Activated T-helper 2 cell treated with anti-CD3 and anti-CD28 coated beads, Interferon-gamma antibody, Interleukin-2, Interleukin-4, amounts not matched to agents 10 μg/mL and 5 μg/mL and 100 μg/mL, durations not matched to agents 14 hours and 24 hours and 36 hours (primary cell): ENCODE measurements around the gene TEX11. TPM values are rescaled to one million over a fixed set of nuclear protein-coding genes. Genes with fewer than 3 reads are reported as not detected.
"Not testable (repeated sequence)": the region's sequence is repeated elsewhere in the genome, so short reads cannot be mapped to it uniquely, and the experiment has no call there.

ENCODE experiments used
- DNase-seq: peaks from one replicate; pipeline ENCODE4 v3.0.0; 2021; ENCODE audit warnings: low spot score
- H3K27ac Mint-ChIP-seq: one replicate; pipeline ENCODE4 v1.8.0; 2021; ENCODE audit warnings: mixed read lengths
- H3K27me3 Mint-ChIP-seq: one replicate; pipeline ENCODE4 v1.8.0; 2021; ENCODE audit warnings: low read depth, mixed read lengths
- H3K36me3 Mint-ChIP-seq: one replicate; pipeline ENCODE4 v1.8.0; 2021; ENCODE audit warnings: low read depth, mixed read lengths
- H3K4me1 Mint-ChIP-seq: one replicate; pipeline ENCODE4 v1.8.0; 2021; ENCODE audit warnings: low read depth, mixed read lengths
- H3K4me3 Mint-ChIP-seq: one replicate; pipeline ENCODE4 v1.8.0; 2021; ENCODE audit warnings: low read depth, mild to moderate bottlenecking, moderate library complexity, mixed read lengths
- H3K9me3 Mint-ChIP-seq: one replicate; pipeline ENCODE4 v1.8.0; 2021; ENCODE audit warnings: mixed read lengths
- intact Hi-C: fragments of 100-400 bp; cut with micrococcal nuclease; formaldehyde crosslinking; loops from one replicate; pipeline ENCODE4 v1.15.1; 2023
- total RNA-seq: library from RNA; stranded (reverse); gene quantifications from 2 replicates; pipeline ENCODE4 v1.2.3, GENCODE V29; 2022

TEX11 gene
- total RNA-seq, 1 donor from 2014 or later: not detected

DNA sequence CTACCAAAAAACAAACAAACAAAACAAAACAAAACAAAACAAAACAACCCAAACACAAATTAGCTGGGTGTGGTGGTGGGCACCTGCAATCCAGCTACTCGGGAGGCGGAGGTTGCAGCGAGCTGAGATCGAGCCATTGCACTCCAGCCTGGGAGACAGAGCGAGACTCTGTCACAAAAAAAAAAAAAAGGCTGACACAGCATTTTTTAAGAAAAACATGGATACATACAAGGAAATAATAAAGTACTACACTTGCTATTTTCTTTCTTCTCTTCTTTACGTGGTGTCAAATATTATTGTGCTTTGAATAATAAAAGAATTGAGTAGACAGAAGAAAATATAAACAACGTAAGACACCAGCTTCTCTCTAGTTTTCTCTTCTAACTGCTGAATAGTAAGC lies 73.9 kb downstream of the TEX11 start:
- H3K9me3 Mint-ChIP-seq: no peaks in the 10 kb centered on the region
- H3K27me3 Mint-ChIP-seq: peaks cover 5% of the 10 kb centered on the region
- no peak for DNase-seq
- no peaks in the 10 kb centered on the region for H3K4me1 Mint-ChIP-seq
- no peak overlapping the region for H3K4me3 Mint-ChIP-seq
- H3K36me3 Mint-ChIP-seq: no peaks in the 10 kb centered on the region
- H3K27ac Mint-ChIP-seq: no peak overlapping the region
- intact Hi-C loops: no loop called here

GRCh38 chrX:70826715-70827114 lies 81.8 kb downstream of the TEX11 start:
- H3K4me3 Mint-ChIP-seq: no peak overlapping the region
- intact Hi-C loops: no loop called here
- no peaks in the 10 kb centered on the region for H3K4me1 Mint-ChIP-seq
- H3K9me3 Mint-ChIP-seq: no peaks in the 10 kb centered on the region
- H3K27me3 Mint-ChIP-seq: peaks cover 9% of the 10 kb centered on the region
- no peak overlapping the region for H3K27ac Mint-ChIP-seq
- no peaks in the 10 kb centered on the region for H3K36me3 Mint-ChIP-seq
- no peak for DNase-seq

GRCh38 chrX:70825366-70825765 lies 83.1 kb downstream of the TEX11 start:
- Mint-ChIP-seq H3K9me3 (no peaks in the 10 kb centered on the region), H3K27me3 (peaks cover 9% of the 10 kb centered on the region), H3K4me1 (no peaks in the 10 kb centered on the region), H3K36me3 (no peaks in the 10 kb centered on the region), H3K27ac (no peak overlapping the region), H3K4me3 (no peak overlapping the region)
- intact Hi-C loops: no loop called here
- DNase-seq: no peak

- Mint-ChIP-seq H3K36me3 (no peaks in the 10 kb centered on the region), H3K4me3 (no peak overlapping the region), H3K9me3 (no peaks in the 10 kb centered on the region), H3K27me3 (no peaks in the 10 kb centered on the region), H3K4me1 (no peaks in the 10 kb centered on the region), H3K27ac (no peak overlapping the region)
- no peak for DNase-seq
- intact Hi-C loops: no loop called here
Measured at GRCh38 chrX:70808942-70809940, 99.3 kb downstream of the TEX11 start.

- H3K27ac Mint-ChIP-seq: no peak overlapping the region
- no peak overlapping the region for H3K4me3 Mint-ChIP-seq
- no peaks in the 10 kb centered on the region for H3K36me3 Mint-ChIP-seq
- no peaks in the 10 kb centered on the region for H3K4me1 Mint-ChIP-seq
- no peak for DNase-seq
- peaks cover 6% of the 10 kb centered on the region for H3K27me3 Mint-ChIP-seq
- no peaks in the 10 kb centered on the region for H3K9me3 Mint-ChIP-seq
- intact Hi-C loops: no loop called here
Measured at GRCh38 chrX:70806081-70806480, 102.4 kb downstream of the TEX11 start.

GRCh38 chrX:70796742-70797141 lies 111.8 kb downstream of the TEX11 start:
- H3K36me3 Mint-ChIP-seq, intact Hi-C loops, H3K4me1 Mint-ChIP-seq, DNase-seq, H3K9me3 Mint-ChIP-seq, H3K27ac Mint-ChIP-seq, H3K4me3 Mint-ChIP-seq: not testable (repeated sequence)
- H3K27me3 Mint-ChIP-seq: peaks cover 13% of the 10 kb centered on the region

GRCh38 chrX:70774223-70774622 lies 134.3 kb downstream of the TEX11 start:
- no peaks in the 10 kb centered on the region for H3K4me1 Mint-ChIP-seq
- H3K27me3 Mint-ChIP-seq: peaks cover 1% of the 10 kb centered on the region
- H3K27ac Mint-ChIP-seq: no peak overlapping the region
- DNase-seq: no peak
- H3K36me3 Mint-ChIP-seq: no peaks in the 10 kb centered on the region
- intact Hi-C loops: no loop called here
- no peak overlapping the region for H3K4me3 Mint-ChIP-seq
- no peaks in the 10 kb centered on the region for H3K9me3 Mint-ChIP-seq

- Mint-ChIP-seq H3K27ac (no peak overlapping the region), H3K4me1 (no peaks in the 10 kb centered on the region), H3K4me3 (no peak overlapping the region), H3K36me3 (no peaks in the 10 kb centered on the region), H3K27me3 (peaks cover 1% of the 10 kb centered on the region), H3K9me3 (no peaks in the 10 kb centered on the region)
- intact Hi-C loops: no loop called here
- DNase-seq: no peak
Measured at GRCh38 chrX:70769659-70770227, 138.8 kb downstream of the TEX11 start.

DNA sequence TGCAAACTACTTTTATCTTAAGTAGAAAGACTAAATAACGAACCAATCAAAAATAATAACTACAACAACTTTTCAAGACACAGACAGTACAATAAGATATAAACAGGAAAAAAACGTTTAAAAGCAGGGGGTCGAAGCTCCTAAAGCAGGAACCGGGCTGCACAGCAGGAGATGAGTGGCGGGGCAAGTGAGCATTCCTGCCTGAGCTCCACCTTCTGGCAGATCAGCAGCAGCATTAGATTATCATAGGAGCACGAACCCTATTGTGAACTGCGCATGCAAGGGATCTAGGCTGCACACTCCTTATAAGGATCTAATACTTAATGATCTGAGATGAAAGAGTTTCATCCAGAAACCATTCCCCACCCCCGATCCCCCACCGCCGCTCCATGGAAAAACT lies 146.2 kb downstream of the TEX11 start:
- H3K27me3 Mint-ChIP-seq: no peaks in the 10 kb centered on the region
- intact Hi-C loops: no loop called here
- H3K36me3 Mint-ChIP-seq: peaks cover 7% of the 10 kb centered on the region
- peaks cover 19% of the 10 kb centered on the region for H3K9me3 Mint-ChIP-seq
- H3K4me1 Mint-ChIP-seq: no peaks in the 10 kb centered on the region
- no peak overlapping the region for H3K27ac Mint-ChIP-seq
- H3K4me3 Mint-ChIP-seq: no peak overlapping the region
- no peak for DNase-seq

DNA sequence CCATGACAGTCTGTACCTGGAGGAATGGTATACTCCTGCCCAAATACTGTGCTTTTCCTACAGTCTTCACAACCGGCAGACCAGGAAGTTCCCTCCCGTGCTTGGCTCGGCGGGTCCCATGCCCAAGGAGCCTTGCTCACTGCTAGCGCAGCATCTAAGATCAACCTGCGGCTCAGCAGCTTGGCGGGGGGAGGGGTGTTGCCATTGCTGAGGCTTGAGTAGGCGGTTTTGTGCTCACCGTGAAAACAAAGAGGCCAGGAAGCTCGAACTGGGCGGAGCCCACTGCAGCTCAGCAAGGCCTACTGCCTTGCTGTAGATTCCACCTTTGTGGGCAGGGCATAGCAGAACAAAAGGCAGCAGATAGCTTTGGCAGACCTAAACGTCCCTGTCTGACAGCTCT lies 152.7 kb downstream of the TEX11 start:
- Mint-ChIP-seq H3K27ac (peak overlapping the region; percentile 38), H3K4me1 (peaks cover 16% of the 10 kb centered on the region), H3K36me3 (peaks cover 17% of the 10 kb centered on the region), H3K27me3 (no peaks in the 10 kb centered on the region), H3K9me3 (peaks cover 26% of the 10 kb centered on the region), H3K4me3 (no peak overlapping the region)
- DNase-seq: peak; percentile 38
- intact Hi-C loops: loop anchor here (10.0 kb wide), 2 partner anchors 81 to 301 kb away; no protein-coding TSS in a partner anchor

- Mint-ChIP-seq H3K27me3 (no peaks in the 10 kb centered on the region), H3K36me3 (peaks cover 17% of the 10 kb centered on the region), H3K9me3 (peaks cover 26% of the 10 kb centered on the region), H3K4me3 (no peak overlapping the region), H3K27ac (peak overlapping the region; percentile 85), H3K4me1 (peaks cover 16% of the 10 kb centered on the region)
- intact Hi-C loops: loop anchor here (10.0 kb wide), 2 partner anchors 80 to 300 kb away; no protein-coding TSS in a partner anchor
- no peak for DNase-seq
Measured at GRCh38 chrX:70754169-70754848, 154.2 kb downstream of the TEX11 start.

DNA sequence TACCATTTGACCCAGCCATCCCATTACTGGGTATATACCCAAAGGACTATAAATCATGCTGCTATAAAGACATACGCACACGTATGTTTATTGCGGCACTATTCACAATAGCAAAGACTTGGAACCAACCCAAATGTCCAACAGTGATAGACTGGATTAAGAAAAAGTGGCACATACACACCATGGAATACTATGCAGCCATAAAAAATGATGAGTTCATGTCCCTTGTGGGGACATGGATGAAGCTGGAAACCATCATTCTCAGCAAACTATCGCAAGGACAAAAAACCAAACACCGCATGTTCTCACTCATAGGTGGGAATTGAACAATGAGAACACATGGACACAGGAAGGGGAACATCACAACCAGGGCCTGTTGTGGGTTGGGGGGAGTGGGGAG lies 174.7 kb downstream of the TEX11 start:
- H3K27me3 Mint-ChIP-seq, intact Hi-C loops: not testable (repeated sequence)

DNA sequence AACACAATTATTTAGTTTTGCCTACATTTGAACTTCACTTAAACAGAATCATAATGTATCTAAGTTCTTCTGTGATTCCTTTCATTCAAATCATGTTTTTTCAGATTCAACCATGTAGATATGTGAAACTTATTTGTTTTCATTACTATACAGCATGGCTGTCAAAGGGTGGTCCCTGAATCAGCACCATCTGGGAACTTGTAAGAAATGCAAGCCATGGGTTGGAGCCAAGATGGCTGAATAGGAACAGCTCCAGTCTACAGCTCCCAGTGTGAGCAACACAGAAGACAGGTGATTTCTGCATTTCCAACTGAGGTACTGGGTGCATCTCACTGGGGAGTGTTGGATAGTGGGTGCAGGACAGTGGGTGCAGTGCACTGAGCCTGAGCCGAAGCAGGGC lies 180.6 kb downstream of the TEX11 start:
- H3K27ac Mint-ChIP-seq, H3K36me3 Mint-ChIP-seq, intact Hi-C loops, DNase-seq, H3K9me3 Mint-ChIP-seq, H3K4me1 Mint-ChIP-seq, H3K27me3 Mint-ChIP-seq, H3K4me3 Mint-ChIP-seq: not testable (repeated sequence)

More for the DNA sequence above, 174.7 kb downstream of the TEX11 start:
- not testable (repeated sequence) for H3K4me3 Mint-ChIP-seq, H3K9me3 Mint-ChIP-seq, H3K4me1 Mint-ChIP-seq, DNase-seq, H3K27ac Mint-ChIP-seq, H3K36me3 Mint-ChIP-seq
